Upper lobe of left lung (tissue), 4 donors: Measurements from ENCODE around the gene MLF1.

Experiments
- POLR2A ChIP-seq, 4 donors: fragments of 450-650 bp; IDR thresholded peaks; one replicate each; pipeline ENCODE4 v1.5.1; 2016 to 2017; ENCODE audit warnings: antibody characterized with exemption in 4 of 4, mild to moderate bottlenecking in 2 of 4
- TF ChIP-seq, protein P1 (sequence below), 6 experiments: fragments of 450-650 bp in 4 of 6; fragments of 200-600 bp in 2 of 6; sonication (generic) in 2 of 6; IDR thresholded peaks; one replicate each; pipeline ENCODE4 v1.5.1; 2016 to 2019; ENCODE audit warnings: antibody characterized with exemption in 6 of 6

DNA sequence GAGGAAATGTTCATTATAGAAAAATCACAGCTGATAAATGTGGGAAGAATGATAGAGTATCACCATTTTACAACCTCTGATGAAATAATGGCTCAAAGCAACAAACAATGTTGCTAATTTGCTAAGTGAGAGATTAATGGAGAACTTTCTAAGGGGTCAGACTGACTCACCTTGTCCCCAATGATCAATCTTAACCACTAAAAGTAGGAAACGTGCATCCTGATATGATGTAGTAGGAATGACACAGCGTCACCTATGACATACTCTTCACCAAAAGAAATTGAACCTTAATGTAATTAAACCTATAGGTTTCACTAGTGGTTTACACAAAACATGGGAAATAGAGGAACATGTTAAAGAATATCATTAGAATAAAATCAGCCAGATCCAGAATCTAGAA lies 35.1 kb upstream of the MLF1 start:
- TF ChIP-seq, protein P1, sequence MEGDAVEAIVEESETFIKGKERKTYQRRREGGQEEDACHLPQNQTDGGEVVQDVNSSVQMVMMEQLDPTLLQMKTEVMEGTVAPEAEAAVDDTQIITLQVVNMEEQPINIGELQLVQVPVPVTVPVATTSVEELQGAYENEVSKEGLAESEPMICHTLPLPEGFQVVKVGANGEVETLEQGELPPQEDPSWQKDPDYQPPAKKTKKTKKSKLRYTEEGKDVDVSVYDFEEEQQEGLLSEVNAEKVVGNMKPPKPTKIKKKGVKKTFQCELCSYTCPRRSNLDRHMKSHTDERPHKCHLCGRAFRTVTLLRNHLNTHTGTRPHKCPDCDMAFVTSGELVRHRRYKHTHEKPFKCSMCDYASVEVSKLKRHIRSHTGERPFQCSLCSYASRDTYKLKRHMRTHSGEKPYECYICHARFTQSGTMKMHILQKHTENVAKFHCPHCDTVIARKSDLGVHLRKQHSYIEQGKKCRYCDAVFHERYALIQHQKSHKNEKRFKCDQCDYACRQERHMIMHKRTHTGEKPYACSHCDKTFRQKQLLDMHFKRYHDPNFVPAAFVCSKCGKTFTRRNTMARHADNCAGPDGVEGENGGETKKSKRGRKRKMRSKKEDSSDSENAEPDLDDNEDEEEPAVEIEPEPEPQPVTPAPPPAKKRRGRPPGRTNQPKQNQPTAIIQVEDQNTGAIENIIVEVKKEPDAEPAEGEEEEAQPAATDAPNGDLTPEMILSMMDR (IDR thresholded peaks at IDR 0.05), result no peak
- no peak for TF ChIP-seq POLR2A (IDR thresholded peaks at IDR 0.05)
